ENCODE measurements around the gene APLP2.

The APLP2 gene

GRCh38 chr11:130133716-130134115 lies 64.0 kb downstream of the APLP2 start:
- DNase-seq (ENCODE audit: low read depth in 2 of 2) = no peak
- no peak overlapping the region for H3K4me3 ChIP-seq (replicated peaks in 1 of 2; ENCODE audit: low read depth in 2 of 2, low read length in 2 of 2)
- TF ChIP-seq CTCF (IDR thresholded peaks at IDR 0.05; ENCODE audit: low read depth, low read length) = no peak

- DNase-seq (ENCODE audit: low read depth in 2 of 2) = no peak
- H3K4me3 ChIP-seq (replicated peaks in 1 of 2; ENCODE audit: low read depth in 2 of 2, low read length in 2 of 2) = no peak overlapping the region
- no peak for TF ChIP-seq CTCF (IDR thresholded peaks at IDR 0.05; ENCODE audit: low read depth, low read length)
These were observed 66.4 kb downstream of the APLP2 start for GRCh38 chr11:130136107-130136506.

GRCh38 chr11:130137999-130138398 lies 68.3 kb downstream of the APLP2 start:
- DNase-seq (ENCODE audit: low read depth in 2 of 2) = no peak
- H3K4me3 ChIP-seq (replicated peaks in 1 of 2; ENCODE audit: low read depth in 2 of 2, low read length in 2 of 2) = no peak overlapping the region
- TF ChIP-seq CTCF (IDR thresholded peaks at IDR 0.05; ENCODE audit: low read depth, low read length) = no peak

GRCh38 chr11:130139401-130139800 lies 69.7 kb downstream of the APLP2 start:
- TF ChIP-seq CTCF (IDR thresholded peaks at IDR 0.05; ENCODE audit: low read depth, low read length) = no peak
- no peak for DNase-seq (ENCODE audit: low read depth in 2 of 2)
- no peak overlapping the region for H3K4me3 ChIP-seq (replicated peaks in 1 of 2; ENCODE audit: low read depth in 2 of 2, low read length in 2 of 2)

- TF ChIP-seq CTCF (IDR thresholded peaks at IDR 0.05; ENCODE audit: low read depth, low read length) = no peak
- peak in 1 of 2 donors; percentile 82 for DNase-seq (ENCODE audit: low read depth in 2 of 2)
- H3K4me3 ChIP-seq (replicated peaks in 1 of 2; ENCODE audit: low read depth in 2 of 2, low read length in 2 of 2) = no peak overlapping the region
These were observed 72.1 kb downstream of the APLP2 start for GRCh38 chr11:130141561-130142341.

- no peak overlapping the region for H3K4me3 ChIP-seq (replicated peaks in 1 of 2; ENCODE audit: low read depth in 2 of 2, low read length in 2 of 2)
- TF ChIP-seq CTCF (IDR thresholded peaks at IDR 0.05; ENCODE audit: low read depth, low read length) = no peak
- DNase-seq (ENCODE audit: low read depth in 2 of 2) = no peak
These were observed 74.4 kb downstream of the APLP2 start for GRCh38 chr11:130144141-130144540.

- DNase-seq (ENCODE audit: low read depth in 2 of 2) = no peak
- no peak for TF ChIP-seq CTCF (IDR thresholded peaks at IDR 0.05; ENCODE audit: low read depth, low read length)
- H3K4me3 ChIP-seq (replicated peaks in 1 of 2; ENCODE audit: low read depth in 2 of 2, low read length in 2 of 2) = no peak overlapping the region
These were observed 75.2 kb downstream of the APLP2 start for GRCh38 chr11:130144861-130145281.

All from cardiac fibroblast (primary cell).